ENCODE data around the gene FAM98B.

Gene FAM98B

GRCh38 chr15:38461066-38461833 is 7.3 kb downstream of the FAM98B start:
- no peak for DNase-seq

- DNase-seq, result no peak
These were observed 10.0 kb downstream of the FAM98B start for GRCh38 chr15:38463893-38464292.

GRCh38 chr15:38464675-38465074 is 10.7 kb downstream of the FAM98B start:
- no peak for DNase-seq

GRCh38 chr15:38470816-38471215 is 16.9 kb downstream of the FAM98B start:
- DNase-seq, result no peak

- no peak for DNase-seq
These were observed 18.0 kb downstream of the FAM98B start for GRCh38 chr15:38471974-38472373.

GRCh38 chr15:38474155-38474757 is 20.3 kb downstream of the FAM98B start:
- DNase-seq, result peak in 4 of 14 donors; percentile 3 to 81 (median 4)

GRCh38 chr15:38475361-38475760 is 21.4 kb downstream of the FAM98B start:
- peak in 1 of 14 donors; percentile 67 for DNase-seq

GRCh38 chr15:38476120-38476519 is 22.2 kb downstream of the FAM98B start:
- no peak for DNase-seq

GRCh38 chr15:38477637-38478036 is 23.7 kb downstream of the FAM98B start:
- no peak for DNase-seq

- no peak for DNase-seq
These were observed 25.3 kb downstream of the FAM98B start for GRCh38 chr15:38479266-38479665.

- no peak for DNase-seq
These were observed 25.8 kb downstream of the FAM98B start for GRCh38 chr15:38479756-38480155.

GRCh38 chr15:38481113-38481512 is 27.2 kb downstream of the FAM98B start:
- DNase-seq, result no peak

- no peak for DNase-seq
These were observed 27.8 kb downstream of the FAM98B start for GRCh38 chr15:38481761-38482160.

GRCh38 chr15:38482572-38482971 is 28.6 kb downstream of the FAM98B start:
- no peak for DNase-seq

GRCh38 chr15:38486936-38487335 is 33.0 kb downstream of the FAM98B start:
- no peak for DNase-seq

GRCh38 chr15:38487378-38487777 is 33.5 kb downstream of the FAM98B start:
- no peak for DNase-seq

- no peak for DNase-seq
These were observed 36.5 kb downstream of the FAM98B start for GRCh38 chr15:38490242-38490922.

GRCh38 chr15:38496151-38496550 is 42.2 kb downstream of the FAM98B start:
- DNase-seq, result no peak

GRCh38 chr15:38499651-38500050 is 45.7 kb downstream of the FAM98B start:
- no peak for DNase-seq

- no peak for DNase-seq
These were observed 49.6 kb downstream of the FAM98B start for GRCh38 chr15:38503496-38503895.

- no peak for DNase-seq
These were observed 50.9 kb downstream of the FAM98B start for GRCh38 chr15:38504680-38505467.

GRCh38 chr15:38506997-38507396 is 53.1 kb downstream of the FAM98B start:
- no peak for DNase-seq

- no peak for DNase-seq
These were observed 53.6 kb downstream of the FAM98B start for GRCh38 chr15:38507570-38507969.
